HEK293T (cell line): Measurements from ENCODE around the gene EPG5.

Experiments used
- ARNT ChIP-seq: fragments of 450-650 bp; IDR thresholded peaks from 2 replicates; pipeline ENCODE4 v1.6.1; 2017; ENCODE audit warnings: mild to moderate bottlenecking
- BHLHE40 ChIP-seq: fragments of 450-650 bp; IDR thresholded peaks from 2 replicates; pipeline ENCODE4 v1.6.1; 2016; ENCODE audit warnings: mild to moderate bottlenecking, moderate library complexity, borderline replicate concordance
- CTBP1 ChIP-seq: fragments of 450-650 bp; IDR thresholded peaks from 2 replicates; pipeline ENCODE4 v1.6.1; 2016; ENCODE audit warnings: borderline replicate concordance
- ELF4 ChIP-seq: fragments of 450-650 bp; IDR thresholded peaks from 2 replicates; pipeline ENCODE4 v1.6.1; 2017; ENCODE audit warnings: antibody characterized with exemption
- FOXK2 ChIP-seq: fragments of 450-650 bp; IDR thresholded peaks from 2 replicates; pipeline ENCODE4 v1.6.1; 2016; ENCODE audit warnings: mild to moderate bottlenecking
- FOXM1 ChIP-seq: fragments of 450-650 bp; IDR thresholded peaks from 2 replicates; pipeline ENCODE4 v1.6.1; 2017; ENCODE audit warnings: mild to moderate bottlenecking, borderline replicate concordance
- HDGF ChIP-seq: fragments of 450-650 bp; IDR thresholded peaks from 2 replicates; pipeline ENCODE4 v1.6.1; 2017; ENCODE audit warnings: antibody characterized with exemption, borderline replicate concordance
- L3MBTL2 ChIP-seq: fragments of 450-650 bp; conservative IDR thresholded peaks from 2 replicates; pipeline ENCODE4 v1.6.1; 2016; ENCODE audit warnings: mild to moderate bottlenecking
- NFRKB ChIP-seq: fragments of 450-650 bp; IDR thresholded peaks from 2 replicates; pipeline ENCODE4 v1.6.1; 2016; ENCODE audit warnings: mild to moderate bottlenecking, moderate library complexity
- PKNOX1 ChIP-seq: fragments of 450-650 bp; IDR thresholded peaks from 2 replicates; pipeline ENCODE4 v1.6.1; 2016
- SP1 ChIP-seq: fragments of 450-650 bp; IDR thresholded peaks from 2 replicates; pipeline ENCODE4 v1.6.1; 2017
- SUZ12 ChIP-seq: fragments of 450-650 bp; IDR thresholded peaks from 2 replicates; pipeline ENCODE4 v1.6.1; 2016; ENCODE audit warnings: mild to moderate bottlenecking
- TARDBP ChIP-seq: fragments of 450-650 bp; IDR thresholded peaks from 2 replicates; pipeline ENCODE4 v1.6.1; 2016
- ZNF384 ChIP-seq: fragments of 450-650 bp; IDR thresholded peaks from 2 replicates; pipeline ENCODE4 v1.6.1; 2016

- TF ChIP-seq SP1, result no peak
- TF ChIP-seq CTBP1, result no peak
- no peak for TF ChIP-seq HDGF
- TF ChIP-seq BHLHE40, result no peak
- TF ChIP-seq PKNOX1, result no peak
- TF ChIP-seq ZNF384, result no peak
- TF ChIP-seq ARNT, result no peak
- no peak for TF ChIP-seq FOXM1
- TF ChIP-seq FOXK2, result no peak
- TF ChIP-seq TARDBP, result no peak
- no peak for TF ChIP-seq ELF4
- no peak for TF ChIP-seq L3MBTL2
- no peak for TF ChIP-seq NFRKB
- TF ChIP-seq SUZ12, result no peak
Measured at GRCh38 chr18:45900623-45901022, 66.5 kb downstream of the EPG5 start.
